ENCODE results near the gene MACROD2.

GRCh38 chr20:15597306-15597705 lies 1602.0 kb downstream of the MACROD2 start:
- TF ChIP-seq, protein P1, sequence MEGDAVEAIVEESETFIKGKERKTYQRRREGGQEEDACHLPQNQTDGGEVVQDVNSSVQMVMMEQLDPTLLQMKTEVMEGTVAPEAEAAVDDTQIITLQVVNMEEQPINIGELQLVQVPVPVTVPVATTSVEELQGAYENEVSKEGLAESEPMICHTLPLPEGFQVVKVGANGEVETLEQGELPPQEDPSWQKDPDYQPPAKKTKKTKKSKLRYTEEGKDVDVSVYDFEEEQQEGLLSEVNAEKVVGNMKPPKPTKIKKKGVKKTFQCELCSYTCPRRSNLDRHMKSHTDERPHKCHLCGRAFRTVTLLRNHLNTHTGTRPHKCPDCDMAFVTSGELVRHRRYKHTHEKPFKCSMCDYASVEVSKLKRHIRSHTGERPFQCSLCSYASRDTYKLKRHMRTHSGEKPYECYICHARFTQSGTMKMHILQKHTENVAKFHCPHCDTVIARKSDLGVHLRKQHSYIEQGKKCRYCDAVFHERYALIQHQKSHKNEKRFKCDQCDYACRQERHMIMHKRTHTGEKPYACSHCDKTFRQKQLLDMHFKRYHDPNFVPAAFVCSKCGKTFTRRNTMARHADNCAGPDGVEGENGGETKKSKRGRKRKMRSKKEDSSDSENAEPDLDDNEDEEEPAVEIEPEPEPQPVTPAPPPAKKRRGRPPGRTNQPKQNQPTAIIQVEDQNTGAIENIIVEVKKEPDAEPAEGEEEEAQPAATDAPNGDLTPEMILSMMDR (IDR thresholded peaks at IDR 0.05) = no peak
- no peak for TF ChIP-seq EZH2 (IDR thresholded peaks at IDR 0.05; ENCODE audit: borderline replicate concordance, insufficient read depth, low read depth, low read length, poor library complexity, severe bottlenecking)
